T-helper 9 cell (primary cell): Measurements from ENCODE around the gene KMT5C.

ENCODE experiments used
- DNase-seq: peaks from one replicate; pipeline ENCODE4 v3.0.0-alpha.2; 2020
- total RNA-seq, 2 donors: gene quantifications; one replicate each; lab custom pipeline; 2026; lab: John Stamatoyannopoulos, UW

The KMT5C gene
- 12.9 to 73.8 reads per million in 2 donors for total RNA-seq

DNA sequence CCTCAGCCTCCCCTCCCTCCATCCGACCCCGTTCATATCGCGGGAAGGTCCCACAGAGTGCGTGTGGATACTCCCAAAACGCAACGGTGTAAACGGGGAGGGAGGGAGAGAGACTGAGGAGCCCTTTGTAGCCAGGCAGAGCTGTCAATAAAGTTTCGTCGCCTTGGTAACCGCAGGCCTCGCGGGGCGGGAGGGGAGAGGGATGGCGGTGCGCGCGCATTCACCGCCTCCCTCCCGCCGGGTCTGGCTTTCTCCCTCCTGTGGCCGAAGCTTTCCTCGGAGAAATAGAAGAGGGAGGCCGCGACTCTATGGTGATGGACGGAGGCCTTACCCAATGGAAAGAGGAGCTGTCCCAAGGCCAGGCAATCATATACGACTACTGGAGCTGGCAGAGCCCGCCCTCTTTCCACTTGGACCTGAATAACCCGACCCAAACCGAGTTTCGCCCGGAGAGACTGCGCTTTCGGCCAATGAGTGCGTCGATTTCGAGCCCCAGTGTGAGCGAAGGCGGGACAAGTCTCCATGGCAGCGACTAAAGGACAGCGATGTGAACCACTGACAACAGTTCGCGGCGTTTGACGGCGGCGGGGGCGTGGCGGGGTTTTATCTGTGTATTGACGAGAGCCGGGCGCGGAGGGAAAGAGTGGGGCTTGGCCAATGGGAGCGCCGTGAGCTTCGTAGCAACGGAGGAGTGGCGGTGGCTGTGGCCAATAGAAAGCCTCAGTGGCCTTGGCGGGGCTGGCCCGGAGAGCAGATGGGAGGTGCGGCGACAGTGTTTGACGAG, at the start of gene KMT5C:
KMT5C (plus strand) TSS at position 772 of the 784 bp plus-strand sequence. CDS start 2,061 bp downstream, outside the sequence.
- peak; percentile 100 for DNase-seq

- DNase-seq: no peak
Measured at GRCh38 chr19:55297267-55297666, 42.4 kb upstream of the KMT5C start.

DNA sequence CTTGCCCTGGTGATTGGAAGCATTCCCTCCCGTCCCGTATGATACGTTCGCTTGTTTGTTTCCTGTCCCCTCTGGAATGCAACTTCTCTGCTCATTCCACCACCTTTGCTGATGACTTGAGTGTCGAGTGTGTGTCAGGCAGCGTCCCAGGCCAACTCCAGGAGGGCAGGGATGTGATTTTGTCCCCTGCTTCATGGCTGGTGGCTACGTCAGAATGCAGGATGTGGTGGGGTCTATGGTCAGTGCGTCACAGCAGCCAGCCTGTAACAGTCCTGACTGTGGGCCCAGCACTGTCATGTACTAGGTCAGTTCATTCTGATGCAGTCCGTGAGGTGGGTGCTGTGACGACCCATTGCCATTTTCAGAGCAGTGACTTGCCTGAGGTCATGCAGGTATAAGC, 39.7 kb upstream of the KMT5C start:
- DNase-seq: no peak

- DNase-seq: no peak
Measured at GRCh38 chr19:55300886-55301458, 38.7 kb upstream of the KMT5C start.

DNA sequence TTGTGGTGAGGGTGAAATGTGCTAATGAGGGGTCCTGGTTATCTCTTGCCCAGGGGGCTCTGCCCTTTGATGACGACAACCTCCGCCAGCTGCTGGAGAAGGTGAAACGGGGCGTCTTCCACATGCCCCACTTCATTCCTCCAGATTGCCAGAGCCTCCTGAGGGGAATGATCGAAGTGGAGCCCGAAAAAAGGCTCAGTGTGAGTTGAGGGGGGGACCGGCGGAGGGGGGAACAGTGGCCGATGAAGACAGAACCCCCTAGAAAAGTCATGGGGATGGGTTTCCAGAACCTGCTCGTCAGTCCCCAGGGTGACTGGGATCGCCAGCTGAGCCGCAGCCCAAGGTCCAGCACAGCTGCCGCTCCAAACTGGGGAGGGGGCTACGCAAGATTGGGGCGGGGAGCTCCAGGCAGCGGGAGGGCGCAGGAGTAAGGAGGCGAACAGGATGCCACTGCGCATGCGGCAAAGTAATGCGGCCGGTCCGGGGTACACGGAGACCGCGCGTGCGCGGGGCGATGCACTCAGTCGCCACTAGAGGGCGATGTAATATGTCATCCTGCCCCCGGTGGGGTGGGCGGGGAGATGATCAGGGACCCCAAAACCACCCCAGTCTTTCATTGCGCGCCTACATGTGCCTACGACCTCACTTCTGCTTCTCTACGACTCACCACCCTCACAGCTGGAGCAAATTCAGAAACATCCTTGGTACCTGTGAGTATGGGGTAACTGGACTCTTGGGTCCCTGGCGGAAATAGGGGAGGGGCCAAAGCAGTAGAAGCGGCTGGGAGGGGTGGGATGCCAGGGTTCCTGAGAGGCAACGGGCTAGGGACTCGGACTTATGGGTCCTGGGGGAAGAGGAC, 38.0 kb upstream of the KMT5C start:
- peak; percentile 94 for DNase-seq

- DNase-seq: no peak
Measured at GRCh38 chr19:55302318-55302703, 37.4 kb upstream of the KMT5C start.

DNA sequence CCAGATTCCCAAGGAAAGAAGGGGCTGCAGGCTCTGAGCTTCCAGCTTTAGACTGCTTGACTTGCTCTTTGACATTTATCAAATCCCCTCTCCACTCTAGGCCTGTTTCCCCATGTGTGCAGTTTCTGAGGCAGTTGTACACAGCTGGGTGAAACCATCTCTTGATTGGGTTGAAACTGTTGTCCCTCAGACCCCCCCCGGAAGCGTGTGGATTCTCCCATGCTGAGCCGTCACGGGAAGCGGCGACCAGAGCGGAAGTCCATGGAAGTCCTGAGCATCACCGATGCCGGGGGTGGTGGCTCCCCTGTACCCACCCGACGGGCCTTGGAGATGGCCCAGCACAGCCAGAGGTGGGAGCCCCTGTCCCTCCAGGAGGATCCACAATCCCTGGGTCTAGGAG, 36.2 kb upstream of the KMT5C start:
- no peak for DNase-seq

- DNase-seq: no peak
Measured at GRCh38 chr19:55304279-55304978, 35.2 kb upstream of the KMT5C start.

GRCh38 chr19:55304980-55305379, 34.7 kb upstream of the KMT5C start:
- DNase-seq: no peak

DNA sequence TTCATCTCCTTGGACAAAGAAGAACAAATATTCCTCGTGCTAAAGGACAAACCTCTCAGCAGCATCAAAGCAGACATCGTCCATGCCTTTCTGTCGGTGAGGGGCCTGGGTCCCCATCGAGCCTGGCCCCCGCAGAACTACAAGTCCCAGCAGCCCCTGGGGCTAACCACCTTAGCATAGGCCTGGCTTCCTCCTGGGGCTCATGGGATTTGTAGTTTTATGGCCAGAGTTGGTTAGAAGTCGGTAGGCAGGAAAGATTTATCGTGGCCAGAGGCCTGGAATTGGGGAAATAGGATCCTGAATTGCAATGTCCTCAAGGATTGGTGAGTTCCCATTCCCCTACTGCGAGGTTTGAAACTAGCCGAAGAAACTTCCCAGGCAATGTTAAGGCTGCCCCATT, 34.2 kb upstream of the KMT5C start:
- DNase-seq: peak; percentile 45

GRCh38 chr19:55305983-55306562, 33.6 kb upstream of the KMT5C start:
- DNase-seq: no peak

GRCh38 chr19:55306712-55307111, 33.0 kb upstream of the KMT5C start:
- no peak for DNase-seq

GRCh38 chr19:55308281-55308680, 31.4 kb upstream of the KMT5C start:
- no peak for DNase-seq

DNA sequence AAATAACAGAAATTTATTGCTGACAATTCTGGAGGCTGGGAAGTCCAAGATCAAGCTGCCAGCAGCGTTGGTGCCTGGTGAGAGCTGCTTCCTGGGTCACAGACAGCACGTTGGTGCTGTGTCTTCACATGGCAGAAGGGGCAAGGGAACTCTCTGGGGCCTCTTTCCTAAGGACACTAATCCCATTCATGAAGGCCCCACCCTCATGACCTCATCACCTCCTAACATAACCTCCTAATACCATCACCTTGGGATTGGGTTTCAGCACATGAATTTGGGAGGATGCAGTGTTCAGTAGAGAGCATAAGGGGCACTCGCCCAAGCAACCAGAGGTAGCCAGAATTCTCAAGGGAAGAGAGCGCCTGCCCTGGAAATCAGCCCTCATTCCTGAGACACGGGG, 30.2 kb upstream of the KMT5C start:
- no peak for DNase-seq

DNA sequence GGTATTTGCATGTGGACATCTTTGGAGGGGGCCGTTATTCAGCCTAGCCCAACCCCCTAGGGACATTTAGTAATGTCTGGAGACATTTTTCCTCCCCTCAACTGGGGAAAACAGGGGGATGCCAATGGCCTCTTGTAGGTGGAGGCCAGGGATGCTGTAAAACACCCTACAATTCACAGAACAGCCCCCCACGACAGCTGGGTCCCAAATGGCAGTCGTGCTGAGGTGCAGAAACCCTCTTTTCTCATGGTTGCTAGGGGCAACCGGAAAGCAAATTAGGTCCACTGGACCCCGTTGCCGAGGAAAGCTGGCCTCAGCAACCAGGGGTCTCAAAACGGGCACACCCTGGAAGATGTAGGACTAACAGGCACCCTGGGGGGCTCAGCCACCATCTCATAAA, 29.2 kb upstream of the KMT5C start:
- no peak for DNase-seq

DNA sequence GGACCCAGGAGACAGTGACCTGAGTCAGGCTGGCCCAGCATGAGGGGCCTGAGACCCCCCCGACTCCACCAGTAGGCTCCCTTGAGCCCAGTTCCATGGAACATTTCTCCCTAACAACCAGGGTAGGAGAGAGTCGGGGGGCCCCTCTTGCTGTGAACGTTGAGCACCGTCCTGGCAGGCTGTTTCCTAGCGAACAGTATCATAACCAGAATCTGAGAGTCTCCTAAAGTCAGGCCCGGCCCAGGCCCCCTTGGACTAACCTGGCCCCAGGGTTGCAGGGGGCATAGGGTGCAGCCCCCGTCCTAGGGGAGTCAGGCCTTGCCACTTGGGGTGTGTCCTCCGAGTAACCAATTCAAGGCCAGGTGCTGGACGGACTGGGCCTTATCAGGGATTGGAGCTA, 28.3 kb upstream of the KMT5C start:
- no peak for DNase-seq

DNA sequence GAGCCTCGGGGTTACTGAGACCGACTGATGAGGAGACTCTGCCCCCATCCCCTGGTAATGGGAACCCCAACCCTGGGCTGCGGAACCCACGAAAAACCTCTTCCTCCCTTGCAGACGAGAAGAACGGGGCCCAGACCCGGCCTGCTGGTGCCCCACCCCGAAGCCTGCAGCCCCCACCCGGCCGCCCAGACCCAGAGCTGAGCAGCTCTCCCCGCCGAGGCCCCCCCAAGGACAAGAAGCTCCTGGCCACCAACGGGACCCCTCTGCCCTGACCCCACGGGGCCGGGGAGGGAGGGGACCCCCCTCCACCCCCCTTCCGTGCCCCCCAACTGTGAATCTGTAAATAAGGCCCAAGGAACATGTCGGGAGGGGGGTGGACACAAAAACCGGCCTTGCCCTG, 27.9 kb upstream of the KMT5C start:
- no peak for DNase-seq

DNA sequence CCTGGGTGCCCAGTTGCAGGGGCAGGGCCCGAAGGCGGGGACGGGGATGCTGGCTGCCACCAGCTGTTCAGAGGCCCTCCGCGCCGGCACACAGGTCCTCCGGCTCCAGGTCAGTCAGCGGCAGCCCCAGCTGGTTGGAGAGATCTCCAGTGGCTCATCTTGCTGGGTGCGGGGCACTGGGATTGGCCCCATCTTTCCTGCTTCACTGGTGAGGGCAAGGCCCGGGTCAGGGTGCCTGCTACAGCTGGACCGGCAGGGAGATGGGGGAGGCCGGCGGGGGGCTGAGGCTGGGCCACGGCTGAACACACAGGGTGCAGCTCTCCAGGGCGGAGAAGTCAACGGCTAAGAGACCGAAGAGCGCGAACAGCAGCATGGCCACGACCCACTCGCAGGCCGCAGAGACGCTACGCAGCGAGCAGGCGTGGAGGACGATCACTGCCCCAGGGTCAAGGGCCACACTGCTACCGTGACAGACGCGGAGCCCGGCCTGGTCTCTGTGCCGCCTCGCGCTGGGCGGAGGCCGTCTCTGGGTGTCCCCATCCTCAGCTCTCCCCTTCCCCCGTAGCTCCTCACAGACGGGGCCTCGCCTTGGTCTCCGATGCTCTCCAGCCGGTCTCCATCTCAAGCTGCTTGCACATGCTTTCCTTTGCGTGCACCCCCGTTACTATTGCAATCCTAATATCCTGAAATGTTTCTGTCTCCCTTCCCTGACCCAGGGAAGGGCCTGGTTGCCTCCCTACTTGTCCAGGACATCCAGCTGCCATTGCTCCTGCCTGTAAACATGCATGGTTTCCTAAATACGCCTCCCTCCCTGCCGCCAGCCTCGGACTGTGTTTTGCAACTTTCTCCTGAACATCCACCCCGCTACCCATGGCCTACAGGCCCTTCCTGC, 26.8 kb upstream of the KMT5C start:
- DNase-seq: no peak

DNA sequence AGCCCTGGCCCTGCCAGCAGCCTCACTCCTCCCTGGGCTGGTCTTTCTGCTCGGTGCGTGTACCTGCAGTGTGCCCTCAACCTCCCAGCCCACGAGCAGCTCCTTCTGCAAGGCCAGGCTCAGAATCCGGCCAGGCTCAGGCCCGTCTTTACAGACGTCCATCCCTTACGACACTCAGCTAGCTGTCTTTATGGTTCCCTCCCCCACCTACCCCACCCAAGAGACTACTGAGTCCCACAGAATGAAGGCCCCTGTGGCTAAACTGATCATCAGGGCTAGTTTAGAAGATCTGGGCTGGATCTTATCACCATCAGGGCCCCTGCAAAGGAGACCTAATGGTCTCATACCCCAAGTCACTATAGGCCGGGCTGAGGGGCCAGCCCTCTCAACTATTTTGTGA, 25.3 kb upstream of the KMT5C start:
- no peak for DNase-seq

DNA sequence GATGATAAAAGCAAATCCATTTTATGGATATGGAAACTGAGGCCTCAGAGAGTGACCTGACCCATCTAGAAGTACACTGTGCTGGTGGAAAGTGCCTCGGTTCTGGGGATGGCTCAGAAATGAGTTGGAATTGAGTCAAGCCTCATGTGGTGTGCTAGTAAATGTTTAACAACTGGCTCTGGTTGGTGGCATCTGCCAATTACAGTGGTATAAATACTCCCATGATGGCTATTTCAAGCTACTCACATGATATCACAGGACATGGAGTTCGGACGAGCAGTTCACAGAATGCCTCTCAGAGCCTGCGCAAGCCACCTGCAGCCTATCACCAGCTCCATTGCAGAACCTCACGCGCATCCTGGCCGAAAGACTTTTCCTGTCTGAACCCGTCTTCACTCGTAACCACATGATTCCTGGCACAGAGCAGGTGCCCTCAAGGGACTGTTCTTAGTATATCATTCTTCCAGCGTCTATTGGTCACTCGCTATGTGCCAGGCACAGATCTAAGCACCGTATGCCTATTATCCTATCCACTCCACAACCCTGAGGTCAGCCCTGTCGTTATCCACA, 23.6 kb upstream of the KMT5C start:
- no peak for DNase-seq

- DNase-seq: no peak
Measured at GRCh38 chr19:55316646-55317045, 23.0 kb upstream of the KMT5C start.
